Measurements from ENCODE around the gene KIF18A. TPM values are rescaled to one million over a fixed set of nuclear protein-coding genes. Genes with fewer than 3 reads are reported as not detected.

Gene KIF18A
- total RNA-seq, 1 donor from 2014 or later, result 4.2 TPM

- Mint-ChIP-seq H3K27ac (ENCODE audit: unreplicated experiment) (peak overlapping the region; percentile 24), H3K4me1 (ENCODE audit: unreplicated experiment) (peaks cover 12% of the 10 kb centered on the region), H3K27me3 (ENCODE audit: unreplicated experiment) (no peaks in the 10 kb centered on the region), H3K4me3 (ENCODE audit: unreplicated experiment) (no peak overlapping the region), H3K36me3 (ENCODE audit: unreplicated experiment) (no peaks in the 10 kb centered on the region), H3K9me3 (ENCODE audit: unreplicated experiment) (no peaks in the 10 kb centered on the region)
- no peak for TF ChIP-seq CTCF (IDR thresholded peaks at IDR 0.05)
- DNase-seq (ENCODE audit: extremely low spot score, unreplicated experiment), result no peak
These were observed 35.6 kb downstream of the KIF18A start for GRCh38 chr11:28072321-28072720.

GRCh38 chr11:28071305-28071704, 36.7 kb downstream of the KIF18A start:
- no peak for DNase-seq (ENCODE audit: extremely low spot score, unreplicated experiment)
- no peak for TF ChIP-seq CTCF (IDR thresholded peaks at IDR 0.05)
- Mint-ChIP-seq H3K4me1 (ENCODE audit: unreplicated experiment) (peaks cover 12% of the 10 kb centered on the region), H3K36me3 (ENCODE audit: unreplicated experiment) (no peaks in the 10 kb centered on the region), H3K4me3 (ENCODE audit: unreplicated experiment) (no peak overlapping the region), H3K9me3 (ENCODE audit: unreplicated experiment) (no peaks in the 10 kb centered on the region), H3K27me3 (ENCODE audit: unreplicated experiment) (no peaks in the 10 kb centered on the region), H3K27ac (ENCODE audit: unreplicated experiment) (no peak overlapping the region)

- Mint-ChIP-seq H3K27me3 (ENCODE audit: unreplicated experiment) (no peaks in the 10 kb centered on the region), H3K36me3 (ENCODE audit: unreplicated experiment) (peaks cover 4% of the 10 kb centered on the region), H3K4me1 (ENCODE audit: unreplicated experiment) (peaks cover 2% of the 10 kb centered on the region), H3K27ac (ENCODE audit: unreplicated experiment) (no peak overlapping the region), H3K9me3 (ENCODE audit: unreplicated experiment) (no peaks in the 10 kb centered on the region), H3K4me3 (ENCODE audit: unreplicated experiment) (no peak overlapping the region)
- no peak for TF ChIP-seq CTCF (IDR thresholded peaks at IDR 0.05)
- DNase-seq (ENCODE audit: extremely low spot score, unreplicated experiment), result no peak
These were observed 49.6 kb downstream of the KIF18A start for GRCh38 chr11:28058333-28058732.

- DNase-seq (ENCODE audit: extremely low spot score, unreplicated experiment), result no peak
- Mint-ChIP-seq H3K9me3 (ENCODE audit: unreplicated experiment) (no peaks in the 10 kb centered on the region), H3K36me3 (ENCODE audit: unreplicated experiment) (peaks cover 4% of the 10 kb centered on the region), H3K4me1 (ENCODE audit: unreplicated experiment) (peaks cover 5% of the 10 kb centered on the region), H3K27ac (ENCODE audit: unreplicated experiment) (no peak overlapping the region), H3K4me3 (ENCODE audit: unreplicated experiment) (no peak overlapping the region), H3K27me3 (ENCODE audit: unreplicated experiment) (no peaks in the 10 kb centered on the region)
- no peak for TF ChIP-seq CTCF (IDR thresholded peaks at IDR 0.05)
These were observed 53.1 kb downstream of the KIF18A start for GRCh38 chr11:28054821-28055220.

GRCh38 chr11:28049338-28050216, 58.4 kb downstream of the KIF18A start:
- Mint-ChIP-seq H3K27me3 (ENCODE audit: unreplicated experiment) (no peaks in the 10 kb centered on the region), H3K27ac (ENCODE audit: unreplicated experiment) (no peak overlapping the region), H3K4me3 (ENCODE audit: unreplicated experiment) (no peak overlapping the region)

More at GRCh38 chr11:28049338-28050216, 58.4 kb downstream of the KIF18A start:
- H3K9me3 Mint-ChIP-seq (ENCODE audit: unreplicated experiment), result no peaks in the 10 kb centered on the region
- no peak for TF ChIP-seq CTCF (IDR thresholded peaks at IDR 0.05)
- peaks cover 12% of the 10 kb centered on the region for H3K4me1 Mint-ChIP-seq (ENCODE audit: unreplicated experiment)
- H3K36me3 Mint-ChIP-seq (ENCODE audit: unreplicated experiment), result no peaks in the 10 kb centered on the region
- DNase-seq (ENCODE audit: extremely low spot score, unreplicated experiment), result no peak
